Neural progenitor cell (in vitro differentiated cells): ENCODE data around the gene VAPB. TPM values are rescaled to one million over a fixed set of nuclear protein-coding genes. Genes with fewer than 3 reads are reported as not detected.

Experiments used
- DNase-seq: peaks from one replicate; pipeline ENCODE4 v3.0.0-alpha.2; 2016; ENCODE audit warnings: low spot score
- H2AFZ ChIP-seq: fragments of 200-600 bp; sonication (generic); replicated peaks from 2 replicates; pipeline ENCODE4 v1.6.1; 2016; ENCODE audit warnings: antibody characterized with exemption
- H3F3A ChIP-seq: fragments of 200-600 bp; sonication (generic); 2 replicates; pipeline ENCODE4 v1.6.1; 2016; ENCODE audit warnings: antibody characterized with exemption, low read depth
- H3K27ac ChIP-seq: fragments of 200-600 bp; sonication (generic); 2 replicates; pipeline ENCODE4 v1.5.1; 2016; ENCODE audit warnings: mild to moderate bottlenecking
- H3K27me3 ChIP-seq: fragments of 200-600 bp; sonication (generic); 2 replicates; pipeline ENCODE4 v1.6.1; 2016; ENCODE audit warnings: mild to moderate bottlenecking, moderate library complexity
- H3K36me3 ChIP-seq: fragments of 200-600 bp; sonication (generic); 2 replicates; pipeline ENCODE4 v1.5.1; 2016
- H3K4me1 ChIP-seq: fragments of 200-600 bp; sonication (generic); 2 replicates; pipeline ENCODE4 v1.6.1; 2016; ENCODE audit warnings: mixed run types
- H3K4me2 ChIP-seq: fragments of 200-600 bp; sonication (generic); 2 replicates; pipeline ENCODE4 v1.6.1; 2016
- H3K4me3 ChIP-seq: fragments of 200-600 bp; sonication (generic); 2 replicates; pipeline ENCODE4 v1.5.1; 2016
- H3K79me2 ChIP-seq: fragments of 200-600 bp; sonication (generic); 2 replicates; pipeline ENCODE4 v1.6.1; 2016; ENCODE audit warnings: low read depth
- H3K9ac ChIP-seq: fragments of 200-600 bp; sonication (generic); 2 replicates; pipeline ENCODE4 v1.6.1; 2016
- H3K9me3 ChIP-seq: fragments of 200-600 bp; sonication (generic); 2 replicates; pipeline ENCODE4 v1.5.1; 2016; ENCODE audit warnings: low read depth
- H4K20me1 ChIP-seq: fragments of 200-600 bp; sonication (generic); 2 replicates; pipeline ENCODE4 v1.6.1; 2016; ENCODE audit warnings: low read depth
- H3K27ac Mint-ChIP-seq: 3 replicates; pipeline ENCODE4 v1.8.0; 2021; ENCODE audit warnings: mixed read lengths
- H3K27me3 Mint-ChIP-seq: 2 replicates; pipeline ENCODE4 v1.8.0; 2022; ENCODE audit warnings: low read depth, mild to moderate bottlenecking, inconsistent platforms, moderate library complexity, mixed read lengths; ENCODE audit not compliant: insufficient read depth
- H3K36me3 Mint-ChIP-seq: 3 replicates; pipeline ENCODE4 v1.8.0; 2021; ENCODE audit warnings: mixed read lengths
- H3K4me1 Mint-ChIP-seq: 3 replicates; pipeline ENCODE4 v1.8.0; 2021; ENCODE audit warnings: mixed read lengths
- H3K4me3 Mint-ChIP-seq: 3 replicates; pipeline ENCODE4 v1.8.0; 2021; ENCODE audit warnings: mild to moderate bottlenecking, moderate library complexity, mixed read lengths
- H3K9me3 Mint-ChIP-seq: 3 replicates; pipeline ENCODE4 v1.8.0; 2020; ENCODE audit warnings: mixed read lengths
- CTCF ChIP-seq: fragments of 200-600 bp; sonication (generic); IDR thresholded peaks from 2 replicates; pipeline ENCODE4 v1.5.1; 2017; ENCODE audit warnings: antibody characterized with exemption, mild to moderate bottlenecking
- EZH2 ChIP-seq: fragments of 200-600 bp; sonication (generic); IDR thresholded peaks from 2 replicates; pipeline ENCODE4 v1.6.1; 2017; ENCODE audit warnings: antibody characterized with exemption, mild to moderate bottlenecking, moderate library complexity
- EZH2phosphoT487 ChIP-seq: fragments of 200-600 bp; sonication (generic); IDR thresholded peaks from 2 replicates; pipeline ENCODE4 v1.6.1; 2017; ENCODE audit warnings: antibody characterized with exemption
- total RNA-seq: library from RNA; depleted of rRNA; stranded (reverse); fragments of >200 nt; gene quantifications from 2 replicates; pipeline ENCODE4 v1.2.3, GENCODE V29; 2015; ENCODE audit warnings: low replicate concordance

The VAPB gene
- total RNA-seq, 1 donor from 2014 or later, result 31.9 TPM

DNA sequence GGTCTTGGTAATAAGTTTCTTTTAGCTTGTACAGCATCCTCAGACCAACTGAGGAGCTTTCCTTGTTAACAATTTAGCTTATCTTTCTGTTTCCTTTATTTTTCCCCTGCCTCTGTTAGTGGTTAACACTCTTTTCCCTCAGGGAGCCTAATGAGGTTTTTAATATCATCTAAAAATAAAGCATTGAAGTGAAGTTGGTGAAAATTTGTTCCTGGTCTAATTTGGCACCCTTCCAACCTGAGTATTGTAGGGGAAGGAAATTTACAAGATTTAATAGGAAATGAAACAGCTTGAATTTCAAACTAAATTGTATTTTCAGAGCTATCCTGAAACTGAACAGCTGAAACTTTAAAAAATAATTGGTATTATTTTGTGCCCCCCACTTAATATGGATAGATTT, 28.1 kb upstream of the VAPB start:
- H3K27ac ChIP-seq, result no peak overlapping the region
- no peaks in the 10 kb centered on the region for H3K79me2 ChIP-seq
- H3K4me1 Mint-ChIP-seq, result peaks cover 14% of the 10 kb centered on the region
- no peaks in the 10 kb centered on the region for H3K36me3 ChIP-seq
- no peaks in the 10 kb centered on the region for H3K9me3 Mint-ChIP-seq
- H3K27me3 ChIP-seq, result no peaks in the 10 kb centered on the region
- no peaks in the 10 kb centered on the region for H3F3A ChIP-seq
- no peaks in the 10 kb centered on the region for H3K4me1 ChIP-seq
- no peak overlapping the region for H3K4me2 ChIP-seq
- H2AFZ ChIP-seq, result no peak overlapping the region
- H3K9ac ChIP-seq, result no peak overlapping the region
- H3K27me3 Mint-ChIP-seq, result no peaks in the 10 kb centered on the region
- DNase-seq, result no peak
- H3K9me3 ChIP-seq, result no peaks in the 10 kb centered on the region
- no peak overlapping the region for H3K4me3 ChIP-seq
- no peak for TF ChIP-seq EZH2phosphoT487
- TF ChIP-seq EZH2, result no peak
- TF ChIP-seq CTCF, result no peak
- H3K27ac Mint-ChIP-seq, result no peak overlapping the region
- no peak overlapping the region for H3K4me3 Mint-ChIP-seq
- H3K36me3 Mint-ChIP-seq, result peaks cover 15% of the 10 kb centered on the region
- no peaks in the 10 kb centered on the region for H4K20me1 ChIP-seq

DNA sequence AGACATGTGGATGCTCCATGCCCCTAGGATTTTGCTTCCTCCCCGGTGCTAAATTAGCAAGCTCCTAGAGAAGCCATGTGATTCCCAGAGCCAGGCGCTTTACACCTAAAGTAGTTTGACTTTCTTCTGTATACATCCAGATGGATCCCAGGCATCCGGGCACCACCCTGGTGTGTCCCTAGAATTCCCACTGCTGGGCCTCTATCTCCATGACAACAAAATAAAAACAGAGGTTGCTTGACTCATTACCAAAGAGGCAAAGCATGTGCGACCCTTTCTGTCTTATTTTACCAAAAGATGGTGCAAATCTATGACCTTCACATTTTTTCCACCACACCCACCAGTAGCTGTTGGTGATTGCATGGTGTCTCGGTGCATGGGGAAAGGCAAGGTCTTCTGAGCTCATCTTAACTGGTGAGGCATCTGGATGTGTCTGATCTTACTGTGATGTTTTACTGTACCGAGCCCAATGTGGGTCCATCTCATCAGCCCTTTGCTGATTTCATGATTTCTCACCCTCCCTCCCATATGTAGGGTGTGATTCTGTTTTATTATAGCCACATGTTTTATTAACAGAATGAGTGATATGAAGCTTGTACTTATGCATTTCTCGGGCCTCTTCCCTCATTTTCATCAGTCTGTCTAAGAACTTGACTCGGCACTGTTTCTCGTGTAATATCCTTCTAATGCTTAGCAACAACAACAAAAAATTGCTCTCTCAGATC, 27.4 kb upstream of the VAPB start:
- TF ChIP-seq EZH2 (no peak), CTCF (no peak), EZH2phosphoT487 (no peak)
- no peak overlapping the region for H3K4me3 ChIP-seq
- no peaks in the 10 kb centered on the region for H3K4me1 ChIP-seq
- H3K9me3 Mint-ChIP-seq, result no peaks in the 10 kb centered on the region
- no peaks in the 10 kb centered on the region for H3K27me3 ChIP-seq
- no peaks in the 10 kb centered on the region for H3F3A ChIP-seq
- no peak overlapping the region for H3K4me3 Mint-ChIP-seq
- DNase-seq, result no peak
- no peak overlapping the region for H3K27ac ChIP-seq
- no peak overlapping the region for H3K9ac ChIP-seq
- H3K4me2 ChIP-seq, result no peak overlapping the region
- peaks cover 14% of the 10 kb centered on the region for H3K36me3 Mint-ChIP-seq
- H3K36me3 ChIP-seq, result no peaks in the 10 kb centered on the region
- H3K27me3 Mint-ChIP-seq, result no peaks in the 10 kb centered on the region
- no peak overlapping the region for H2AFZ ChIP-seq
- H3K79me2 ChIP-seq, result no peaks in the 10 kb centered on the region
- H3K27ac Mint-ChIP-seq, result no peak overlapping the region
- H3K9me3 ChIP-seq, result no peaks in the 10 kb centered on the region
- H4K20me1 ChIP-seq, result no peaks in the 10 kb centered on the region
- peaks cover 19% of the 10 kb centered on the region for H3K4me1 Mint-ChIP-seq

DNA sequence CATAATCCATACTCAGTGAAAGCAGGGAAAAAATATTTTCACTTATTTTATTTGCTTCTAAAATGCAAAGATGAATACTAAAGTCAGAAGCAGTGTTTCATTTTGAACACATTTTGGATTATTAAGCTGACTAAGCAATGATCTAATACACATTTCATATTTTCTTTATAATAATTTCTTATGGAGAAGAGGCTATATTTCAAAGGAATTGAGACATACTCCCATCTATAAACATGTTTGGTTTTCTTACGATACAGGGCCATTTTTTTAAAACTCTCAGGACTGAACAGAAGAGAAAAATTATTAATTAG, 26.9 kb upstream of the VAPB start:
- Histone ChIP-seq H3K4me2 (no peak overlapping the region), H3K27me3 (no peaks in the 10 kb centered on the region), H3K9ac (no peak overlapping the region), H2AFZ (no peak overlapping the region), H4K20me1 (no peaks in the 10 kb centered on the region), H3K9me3 (no peaks in the 10 kb centered on the region), H3K4me1 (no peaks in the 10 kb centered on the region), H3K27ac (no peak overlapping the region), H3K4me3 (no peak overlapping the region), H3K36me3 (no peaks in the 10 kb centered on the region), H3K79me2 (no peaks in the 10 kb centered on the region), H3F3A (no peaks in the 10 kb centered on the region)
- Mint-ChIP-seq H3K9me3 (no peaks in the 10 kb centered on the region), H3K27me3 (no peaks in the 10 kb centered on the region), H3K36me3 (peaks cover 14% of the 10 kb centered on the region), H3K27ac (no peak overlapping the region), H3K4me3 (no peak overlapping the region), H3K4me1 (peaks cover 19% of the 10 kb centered on the region)
- no peak for DNase-seq
- no peak for TF ChIP-seq EZH2
- TF ChIP-seq CTCF, result no peak
- no peak for TF ChIP-seq EZH2phosphoT487
